Spleen (tissue), 7 donors: ENCODE measurements around the gene HECW1.

ENCODE experiments used
- POLR2A ChIP-seq, 3 donors: fragments of 450-650 bp; IDR thresholded peaks; one replicate each; pipeline ENCODE4 v1.5.1; 2017; ENCODE audit warnings: antibody characterized with exemption in 3 of 3, mild to moderate bottlenecking in 1 of 3
- TF ChIP-seq, protein P1 (sequence below), 11 experiments: fragments of 200-600 bp in 7 of 11; fragments of 450-650 bp in 4 of 11; sonication (generic) in 4 of 11; IDR thresholded peaks in 8 of 11; conservative IDR thresholded peaks in 3 of 11; 1 replicate in 7 of 11; 2 replicates in 4 of 11; pipeline versions ENCODE4 v1.4.0 to v1.8.0; 2016 to 2021; ENCODE audit warnings: antibody characterized with exemption in 11 of 11, inconsistent platforms in 4 of 11, mild to moderate bottlenecking in 1 of 11
- donor health status: DM: no; HTN: no; CAD: no; lungs with moderate emphysema.
- donor health status: DM: no; HTN: no; CAD: no.
- donor health status: DM: no; HTN: no; CAD: no.

DNA sequence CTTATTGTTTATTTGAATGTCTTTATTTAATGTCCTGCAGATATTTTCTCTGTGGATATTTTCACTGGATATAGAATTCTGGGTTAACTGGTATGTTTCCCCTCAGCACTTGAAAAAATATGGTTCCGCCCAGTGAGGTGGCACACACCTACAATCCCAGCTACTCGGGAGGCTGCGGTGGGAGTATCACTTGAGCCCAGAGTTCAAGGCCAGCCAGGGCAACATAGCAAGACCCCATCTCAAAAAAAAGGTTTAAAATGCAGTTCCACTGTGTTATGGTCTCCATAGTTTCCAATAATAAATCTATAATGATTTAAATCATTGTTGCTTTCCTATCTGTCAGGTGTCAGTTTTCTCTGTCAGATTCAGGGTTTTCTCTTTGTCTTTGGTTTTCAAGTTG lies 305.0 kb downstream of the HECW1 start:
- TF ChIP-seq POLR2A (IDR thresholded peaks at IDR 0.05) = no peak
- TF ChIP-seq, protein P1, sequence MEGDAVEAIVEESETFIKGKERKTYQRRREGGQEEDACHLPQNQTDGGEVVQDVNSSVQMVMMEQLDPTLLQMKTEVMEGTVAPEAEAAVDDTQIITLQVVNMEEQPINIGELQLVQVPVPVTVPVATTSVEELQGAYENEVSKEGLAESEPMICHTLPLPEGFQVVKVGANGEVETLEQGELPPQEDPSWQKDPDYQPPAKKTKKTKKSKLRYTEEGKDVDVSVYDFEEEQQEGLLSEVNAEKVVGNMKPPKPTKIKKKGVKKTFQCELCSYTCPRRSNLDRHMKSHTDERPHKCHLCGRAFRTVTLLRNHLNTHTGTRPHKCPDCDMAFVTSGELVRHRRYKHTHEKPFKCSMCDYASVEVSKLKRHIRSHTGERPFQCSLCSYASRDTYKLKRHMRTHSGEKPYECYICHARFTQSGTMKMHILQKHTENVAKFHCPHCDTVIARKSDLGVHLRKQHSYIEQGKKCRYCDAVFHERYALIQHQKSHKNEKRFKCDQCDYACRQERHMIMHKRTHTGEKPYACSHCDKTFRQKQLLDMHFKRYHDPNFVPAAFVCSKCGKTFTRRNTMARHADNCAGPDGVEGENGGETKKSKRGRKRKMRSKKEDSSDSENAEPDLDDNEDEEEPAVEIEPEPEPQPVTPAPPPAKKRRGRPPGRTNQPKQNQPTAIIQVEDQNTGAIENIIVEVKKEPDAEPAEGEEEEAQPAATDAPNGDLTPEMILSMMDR (IDR thresholded peaks at IDR 0.05 in 8 of 11, conservative IDR thresholded peaks at IDR 0.05 in 3 of 11) = no peak
